ENCODE results near the gene MSL1.
A peak's percentile ranks its signal among the peaks of the same experiment; 100 is the strongest.

MSL1 gene

DNA sequence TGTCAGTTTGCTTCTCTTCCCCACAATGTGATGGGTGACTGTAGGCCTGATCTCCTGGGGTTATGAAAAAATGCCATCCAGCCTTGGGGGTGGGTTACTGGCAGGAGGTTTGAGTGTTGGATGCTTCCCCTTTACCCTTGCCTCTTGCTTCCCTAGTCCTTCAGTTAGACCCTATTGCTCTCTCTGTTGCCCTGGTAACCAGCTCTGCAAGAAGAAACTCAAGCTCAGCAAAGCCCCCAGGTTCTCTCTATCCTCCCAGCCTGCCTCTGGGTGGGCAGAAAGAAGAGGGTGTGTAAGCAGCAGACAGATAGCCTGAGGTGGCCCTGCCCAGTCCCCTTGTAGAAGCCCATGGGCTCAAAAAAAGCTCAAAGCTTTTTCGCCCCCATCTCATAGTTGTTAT, 52.7 kb downstream of the MSL1 start:
- no peak for DNase-seq (ENCODE audit: low spot score)

GRCh38 chr17:40175928-40176753, 54.4 kb downstream of the MSL1 start:
- no peak for DNase-seq (ENCODE audit: low spot score)

DNA sequence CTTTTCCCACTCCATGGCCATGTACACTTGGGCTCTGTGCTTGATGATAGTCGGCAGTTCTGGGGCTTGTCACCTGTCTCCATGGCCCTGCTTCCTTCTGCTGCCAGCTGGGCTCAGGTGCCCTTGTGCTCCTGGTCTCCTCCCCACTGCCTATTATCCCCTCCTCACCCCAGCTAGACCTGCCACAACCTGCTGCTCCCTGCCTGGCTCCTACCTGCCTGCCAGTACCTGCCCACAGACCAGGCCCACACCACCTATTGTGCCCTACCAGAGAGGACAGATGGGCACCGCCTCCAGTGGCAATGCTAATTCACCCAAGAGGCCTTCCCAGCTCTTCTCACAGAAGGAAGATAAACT, 55.0 kb downstream of the MSL1 start:
- no peak for DNase-seq (ENCODE audit: low spot score)

DNA sequence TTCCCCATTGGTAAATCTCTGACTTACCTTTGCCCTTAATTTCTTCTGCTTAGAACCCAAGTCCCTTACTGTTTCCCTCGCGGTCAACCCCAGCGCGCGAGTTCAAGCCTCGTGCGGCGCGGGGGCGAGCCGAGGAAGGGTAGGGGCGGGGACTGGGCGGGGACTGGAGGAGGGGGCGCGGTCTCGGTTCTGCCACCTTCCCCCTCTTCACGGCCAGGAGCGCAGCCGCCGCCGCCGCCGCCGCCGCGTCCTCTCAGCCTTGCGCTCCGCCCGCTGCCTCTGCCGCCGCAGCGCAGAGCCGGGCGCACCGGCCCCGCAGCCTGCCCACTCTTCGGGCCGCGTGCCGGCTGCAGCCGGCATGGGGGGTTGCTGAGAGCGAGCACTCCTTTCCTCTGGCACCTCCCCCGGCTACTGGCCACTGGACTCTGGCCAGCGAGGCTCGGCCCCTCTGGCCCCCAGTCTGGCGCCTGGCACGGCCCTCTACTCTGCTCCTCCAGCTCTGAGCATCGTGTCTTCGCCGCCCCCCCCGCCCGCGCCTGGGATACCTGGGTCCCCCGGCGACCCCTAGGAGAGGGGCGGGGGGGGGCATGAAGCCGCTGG, 55.6 kb downstream of the MSL1 start, which contains the start of gene RAPGEFL1:
TSS of gene RAPGEFL1 (plus strand) at position 196 of the 600 bp plus-strand sequence. CDS start at position 588, 392 bp downstream.
- DNase-seq (ENCODE audit: low spot score): peak; percentile 95

DNA sequence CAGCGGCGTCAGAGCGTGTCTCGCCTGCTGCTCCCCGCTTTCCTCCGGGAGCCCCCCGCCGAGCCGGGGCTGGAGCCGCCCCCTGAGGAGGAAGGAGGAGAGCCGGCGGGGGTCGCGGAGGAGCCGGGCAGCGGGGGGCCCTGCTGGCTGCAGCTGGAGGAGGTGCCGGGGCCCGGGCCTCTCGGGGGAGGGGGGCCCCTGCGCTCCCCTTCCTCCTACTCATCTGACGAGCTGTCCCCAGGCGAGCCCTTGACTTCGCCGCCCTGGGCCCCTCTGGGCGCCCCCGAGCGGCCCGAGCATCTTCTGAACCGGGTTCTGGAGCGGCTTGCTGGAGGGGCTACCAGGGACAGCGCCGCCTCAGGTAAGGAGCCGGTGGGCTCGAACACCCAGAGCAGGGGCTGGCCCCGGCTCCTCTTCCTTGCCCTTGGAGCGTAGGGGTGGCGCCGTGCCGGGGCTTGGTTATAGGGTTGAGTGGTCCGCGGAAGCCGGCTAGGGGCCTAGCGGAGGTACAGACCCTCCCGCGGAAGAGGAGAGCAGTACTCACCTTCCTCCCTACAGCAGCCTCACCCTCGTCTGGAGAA, 56.3 kb downstream of the MSL1 start:
- peak; percentile 71 for DNase-seq (ENCODE audit: low spot score)

- DNase-seq (ENCODE audit: low spot score): no peak
These were observed 56.9 kb downstream of the MSL1 start for GRCh38 chr17:40178660-40179059.

DNA sequence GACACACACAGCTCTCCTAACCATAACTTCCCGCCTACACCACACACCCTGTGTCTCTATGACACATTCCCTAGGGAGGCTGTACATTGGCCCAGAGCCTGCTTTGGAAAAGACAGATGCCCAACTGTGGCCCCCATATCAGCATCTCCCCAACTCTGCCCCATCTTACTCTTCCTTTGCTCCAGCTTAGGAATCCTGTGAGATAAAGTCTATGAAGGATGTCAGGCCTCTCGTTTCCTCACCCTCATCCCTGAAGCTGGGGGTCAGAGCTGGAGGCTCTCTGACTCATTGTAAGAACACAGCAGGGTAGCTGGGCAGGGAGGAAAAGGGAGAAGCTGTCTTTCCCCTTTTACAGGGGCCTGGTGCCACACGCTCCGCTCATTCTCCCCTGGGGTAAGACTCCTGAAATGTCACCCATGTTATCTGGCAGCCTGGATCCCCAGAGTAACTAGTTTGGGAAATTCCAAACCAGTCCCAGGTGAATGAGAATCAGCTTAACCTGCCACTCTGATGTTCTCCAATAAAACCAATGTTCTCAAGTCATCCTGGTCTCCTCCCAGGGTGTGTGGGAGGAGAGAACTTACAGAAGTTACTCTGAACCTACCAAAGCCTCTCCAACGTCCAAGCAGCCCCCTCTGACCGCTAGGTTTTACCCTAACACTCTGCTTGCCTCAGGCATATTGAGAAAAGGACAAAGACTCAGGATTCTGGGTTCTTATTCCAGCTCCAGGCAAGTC, 58.3 kb downstream of the MSL1 start:
- DNase-seq (ENCODE audit: low spot score): no peak

DNA sequence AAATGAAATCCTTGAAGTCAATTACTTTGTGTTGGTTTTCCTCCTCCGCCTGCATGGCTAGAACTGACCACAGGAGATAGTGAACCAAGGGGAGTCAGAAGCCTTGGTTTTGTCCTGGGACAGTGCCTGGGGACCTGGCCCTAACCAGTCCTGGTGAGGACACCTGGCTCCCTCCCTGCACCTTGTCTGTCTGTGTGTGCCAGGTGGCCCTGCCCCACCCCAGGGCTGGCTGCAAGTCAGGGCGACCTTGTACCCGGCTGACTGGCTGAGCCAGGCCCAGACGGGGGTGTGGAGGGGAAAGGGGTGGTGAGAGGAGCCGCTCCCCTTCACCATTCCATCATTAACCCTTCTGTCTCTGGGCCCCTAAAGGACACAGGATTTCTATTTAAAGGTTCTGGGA, 58.9 kb downstream of the MSL1 start:
- DNase-seq (ENCODE audit: low spot score): no peak

GRCh38 chr17:40181205-40181604, 59.4 kb downstream of the MSL1 start:
- DNase-seq (ENCODE audit: low spot score): no peak

DNA sequence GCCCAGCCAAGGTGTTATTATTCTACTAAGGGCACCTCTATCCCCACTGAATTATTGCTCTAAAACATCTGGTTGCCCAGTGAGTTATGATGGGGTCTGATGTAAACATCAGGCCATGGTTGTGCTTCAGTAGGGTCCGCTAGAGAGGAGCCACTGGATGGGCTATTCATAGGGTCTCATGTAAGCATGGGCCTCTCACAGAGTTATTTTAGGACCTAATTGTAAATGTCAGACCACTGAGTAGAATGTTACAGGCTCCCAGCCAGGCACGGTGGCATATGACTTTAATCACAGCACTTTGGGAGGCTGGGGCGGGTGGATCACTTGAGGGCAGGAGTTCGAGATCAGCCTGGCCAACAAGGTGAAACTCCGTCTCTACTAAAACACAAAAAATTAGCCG, 60.8 kb downstream of the MSL1 start:
- DNase-seq (ENCODE audit: low spot score): no peak
